Right lobe of liver (tissue), 4 donors: Measurements from ENCODE around the gene FSTL4.

Experiments used
- CTCF ChIP-seq, 4 donors: fragments of 200-600 bp in 3 of 4; fragments of 450-650 bp in 1 of 4; IDR thresholded peaks; one replicate each; pipeline versions ENCODE4 v1.5.1 to v1.8.0; 2016 to 2022; ENCODE audit warnings: antibody characterized with exemption in 4 of 4, mild to moderate bottlenecking in 2 of 4
- POLR2A ChIP-seq: fragments of 450-650 bp; IDR thresholded peaks from one replicate; pipeline ENCODE4 v1.6.1; 2017; ENCODE audit warnings: antibody characterized with exemption, mild to moderate bottlenecking
- donor health status: DM: no; HTN: no; CAD: no.
- donor health status: DM: no; HTN: no; CAD: no.
- donor health status: DM: no; HTN: yes; CAD: no.

- TF ChIP-seq CTCF (IDR thresholded peaks at IDR 0.05), result no peak
- no peak for TF ChIP-seq POLR2A
These were observed 362.7 kb downstream of the FSTL4 start for GRCh38 chr5:133249593-133249992.
